ENCODE results near the gene SEPTIN5. TPM values are rescaled to one million over a fixed set of nuclear protein-coding genes. Genes with fewer than 3 reads are reported as not detected.

Gene SEPTIN5
- total RNA-seq, 2 experiments from 2014 or later: 0.71 to 0.75 TPM

GRCh38 chr22:19749876-19750275 lies 35.6 kb downstream of the SEPTIN5 start:
- intact Hi-C loops (cut with DNase I, micrococcal nuclease): no loop called here
- Histone ChIP-seq H3K4me1 (ENCODE audit: insufficient read depth, low read length) (peaks cover 1% of the 10 kb centered on the region), H3K36me3 (ENCODE audit: insufficient read depth, low read length) (no peaks in the 10 kb centered on the region), H3K4me3 (ENCODE audit: low read length) (no peak overlapping the region), H3K27ac (ENCODE audit: low read depth in 1 of 2, low read length in 2 of 2) (no peak overlapping the region), H3K9me3 (ENCODE audit: control insufficient read depth in 1 of 2, insufficient read depth in 1 of 2, low read length in 2 of 2) (peaks cover 0 to 9% of the 10 kb centered on the region in 2 experiments), H3K27me3 (ENCODE audit: control insufficient read depth in 1 of 2, insufficient read depth in 2 of 2, low read length in 2 of 2) (peaks cover 10 to 20% of the 10 kb centered on the region in 2 experiments)
- H3K4me3 Mint-ChIP-seq: no peak overlapping the region
- no peak for ATAC-seq (ENCODE audit: poor library complexity)
- DNase-seq: no peak
- ChIA-PET CTCF (no interaction called here), POLR2A (no interaction called here)
- no peaks in the 10 kb centered on the region for H3K9me3 Mint-ChIP-seq
- TF ChIP-seq, protein P1, sequence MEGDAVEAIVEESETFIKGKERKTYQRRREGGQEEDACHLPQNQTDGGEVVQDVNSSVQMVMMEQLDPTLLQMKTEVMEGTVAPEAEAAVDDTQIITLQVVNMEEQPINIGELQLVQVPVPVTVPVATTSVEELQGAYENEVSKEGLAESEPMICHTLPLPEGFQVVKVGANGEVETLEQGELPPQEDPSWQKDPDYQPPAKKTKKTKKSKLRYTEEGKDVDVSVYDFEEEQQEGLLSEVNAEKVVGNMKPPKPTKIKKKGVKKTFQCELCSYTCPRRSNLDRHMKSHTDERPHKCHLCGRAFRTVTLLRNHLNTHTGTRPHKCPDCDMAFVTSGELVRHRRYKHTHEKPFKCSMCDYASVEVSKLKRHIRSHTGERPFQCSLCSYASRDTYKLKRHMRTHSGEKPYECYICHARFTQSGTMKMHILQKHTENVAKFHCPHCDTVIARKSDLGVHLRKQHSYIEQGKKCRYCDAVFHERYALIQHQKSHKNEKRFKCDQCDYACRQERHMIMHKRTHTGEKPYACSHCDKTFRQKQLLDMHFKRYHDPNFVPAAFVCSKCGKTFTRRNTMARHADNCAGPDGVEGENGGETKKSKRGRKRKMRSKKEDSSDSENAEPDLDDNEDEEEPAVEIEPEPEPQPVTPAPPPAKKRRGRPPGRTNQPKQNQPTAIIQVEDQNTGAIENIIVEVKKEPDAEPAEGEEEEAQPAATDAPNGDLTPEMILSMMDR (IDR thresholded peaks at IDR 0.05): no peak
- no peak overlapping the region for H3K27ac Mint-ChIP-seq
- H3K36me3 Mint-ChIP-seq (ENCODE audit: low read depth): no peaks in the 10 kb centered on the region
- no peaks in the 10 kb centered on the region for H3K4me1 Mint-ChIP-seq (ENCODE audit: low read depth)
- H3K27me3 Mint-ChIP-seq: peaks cover 26% of the 10 kb centered on the region

- no peak overlapping the region for H3K4me3 Mint-ChIP-seq
- TF ChIP-seq, protein P1 (IDR thresholded peaks at IDR 0.05): no peak
- peaks cover 0 to 17% of the 10 kb centered on the region in 2 experiments for H3K9me3 ChIP-seq (ENCODE audit: control insufficient read depth in 1 of 2, insufficient read depth in 1 of 2, low read length in 2 of 2)
- H3K36me3 Mint-ChIP-seq (ENCODE audit: low read depth): no peaks in the 10 kb centered on the region
- ATAC-seq (ENCODE audit: poor library complexity) (no peak), DNase-seq (no peak)
- H3K27ac Mint-ChIP-seq: no peak overlapping the region
- intact Hi-C loops (cut with DNase I, micrococcal nuclease): no loop called here
- no peak overlapping the region for H3K27ac ChIP-seq (ENCODE audit: low read depth in 1 of 2, low read length in 2 of 2)
- no peaks in the 10 kb centered on the region for H3K36me3 ChIP-seq (ENCODE audit: insufficient read depth, low read length)
- CTCF ChIA-PET: no interaction called here
- no peak overlapping the region for H3K4me3 ChIP-seq (ENCODE audit: low read length)
- H3K4me1 ChIP-seq (ENCODE audit: insufficient read depth, low read length): peaks cover 10% of the 10 kb centered on the region
- peaks cover 16 to 28% of the 10 kb centered on the region in 2 experiments for H3K27me3 ChIP-seq (ENCODE audit: control insufficient read depth in 1 of 2, insufficient read depth in 2 of 2, low read length in 2 of 2)
- peaks cover 3% of the 10 kb centered on the region for H3K4me1 Mint-ChIP-seq (ENCODE audit: low read depth)
- peaks cover 29% of the 10 kb centered on the region for H3K27me3 Mint-ChIP-seq
- no peaks in the 10 kb centered on the region for H3K9me3 Mint-ChIP-seq
- POLR2A ChIA-PET: no interaction called here
These were observed 36.5 kb downstream of the SEPTIN5 start for GRCh38 chr22:19750507-19751490.

DNA sequence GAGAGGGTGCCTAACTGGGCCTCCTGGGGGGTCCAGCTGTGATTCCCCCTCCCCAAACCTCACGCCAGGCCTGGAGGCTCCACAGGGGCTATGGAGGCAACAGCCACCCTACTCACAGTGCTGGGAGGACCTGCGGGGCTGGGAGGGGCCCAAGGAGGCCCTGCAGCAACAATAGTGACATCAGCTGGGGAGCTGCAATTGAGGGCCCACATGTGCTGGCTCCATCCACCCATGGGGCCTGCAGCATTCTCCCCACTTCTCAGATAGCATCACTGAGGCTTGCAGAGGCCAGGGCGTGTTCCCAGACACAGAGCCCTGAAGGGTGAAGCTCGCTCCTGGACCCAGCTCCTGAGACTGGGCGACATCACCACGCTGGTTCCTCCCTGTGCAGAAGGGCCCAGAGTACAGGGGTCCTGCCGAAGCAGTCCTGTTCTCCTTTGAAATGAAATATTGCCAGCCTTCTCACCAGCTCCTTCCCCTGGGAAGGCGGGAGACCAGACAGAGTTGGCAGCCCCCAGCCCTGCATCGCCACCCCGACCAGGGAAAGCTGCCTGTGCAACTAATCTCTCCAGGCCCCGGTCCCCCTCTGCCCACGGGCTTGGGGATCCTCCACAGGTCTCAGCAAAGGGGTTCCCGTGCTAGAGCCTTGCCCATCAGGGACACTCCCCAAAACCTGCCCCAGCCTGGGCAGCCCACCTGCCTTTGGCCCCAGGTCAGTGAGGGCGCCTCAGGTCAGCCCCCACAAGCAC lies 37.4 kb downstream of the SEPTIN5 start:
- Mint-ChIP-seq H3K27me3 (peaks cover 38% of the 10 kb centered on the region), H3K4me1 (ENCODE audit: low read depth) (peaks cover 12% of the 10 kb centered on the region), H3K9me3 (no peaks in the 10 kb centered on the region), H3K4me3 (no peak overlapping the region), H3K27ac (no peak overlapping the region), H3K36me3 (ENCODE audit: low read depth) (no peaks in the 10 kb centered on the region)
- Histone ChIP-seq H3K36me3 (ENCODE audit: insufficient read depth, low read length) (no peaks in the 10 kb centered on the region), H3K9me3 (ENCODE audit: control insufficient read depth in 1 of 2, insufficient read depth in 1 of 2, low read length in 2 of 2) (peaks cover 0 to 18% of the 10 kb centered on the region in 2 experiments), H3K27ac (ENCODE audit: low read depth in 1 of 2, low read length in 2 of 2) (no peak overlapping the region), H3K27me3 (ENCODE audit: control insufficient read depth in 1 of 2, insufficient read depth in 2 of 2, low read length in 2 of 2) (peaks cover 23 to 36% of the 10 kb centered on the region in 2 experiments), H3K4me3 (ENCODE audit: low read length) (no peak overlapping the region), H3K4me1 (ENCODE audit: insufficient read depth, low read length) (peaks cover 18% of the 10 kb centered on the region)
- ChIA-PET CTCF (interaction anchor here (1.5 kb wide), 1 partner anchor 159 kb away, joined by 3 read pairs; no protein-coding TSS in a partner anchor), POLR2A (no interaction called here)
- DNase-seq (no peak), ATAC-seq (ENCODE audit: poor library complexity) (no peak)
- intact Hi-C loops (cut with DNase I, micrococcal nuclease): no loop called here
- TF ChIP-seq, protein P1 (IDR thresholded peaks at IDR 0.05): no peak

Data from CD4-positive, alpha-beta T cell (primary cell).